Neural cell (in vitro differentiated cells): ENCODE results near the gene AP2A2. TPM values are rescaled to one million over a fixed set of nuclear protein-coding genes. Genes with fewer than 3 reads are reported as not detected.

ENCODE experiments used
- H2AFZ ChIP-seq: fragments of 200-600, 300-800 bp; sonication (generic), shearing (Covaris generic); 2 replicates; pipeline ENCODE4 v1.6.0; 2014; ENCODE audit warnings: low read depth, mild to moderate bottlenecking, antibody characterized with exemption, low read length, moderate library complexity
- H3F3A ChIP-seq: fragments of 200-600 bp; shearing (Covaris generic); 2 replicates; pipeline ENCODE4 v1.6.1; 2016; ENCODE audit warnings: mild to moderate bottlenecking, moderate library complexity, mixed read lengths, antibody characterized with exemption, low read length; ENCODE audit not compliant: insufficient read depth, poor library complexity, severe bottlenecking
- H3K27ac ChIP-seq: fragments of 200-600, 300-800 bp; sonication (generic), shearing (Covaris generic); 2 replicates; pipeline ENCODE4 v1.5.1; 2014; ENCODE audit warnings: mild to moderate bottlenecking, low read length, moderate library complexity
- H3K27me3 ChIP-seq: fragments of 300-800, 200-600 bp; sonication (generic), shearing (Covaris generic); 2 replicates; pipeline ENCODE4 v1.6.0; 2014; ENCODE audit warnings: mild to moderate bottlenecking, low read depth, low read length, moderate library complexity; ENCODE audit not compliant: insufficient read depth
- H3K36me3 ChIP-seq: fragments of 300-800, 200-600 bp; sonication (generic), shearing (Covaris generic); 2 replicates; pipeline ENCODE4 v1.5.1; 2014; ENCODE audit warnings: mild to moderate bottlenecking, antibody characterized with exemption, low read length, moderate library complexity; ENCODE audit not compliant: insufficient read depth
- H3K4me2 ChIP-seq: fragments of 300-800, 200-600 bp; sonication (generic), shearing (Covaris generic); 2 replicates; pipeline ENCODE4 v1.6.0; 2014; ENCODE audit warnings: mild to moderate bottlenecking, low read length
- H3K4me3 ChIP-seq: fragments of 300-800, 200-600 bp; sonication (generic), shearing (Covaris generic); 2 replicates; pipeline ENCODE4 v1.5.1; 2014; ENCODE audit warnings: mild to moderate bottlenecking, low read length, moderate library complexity
- H3K79me2 ChIP-seq: fragments of 200-600 bp; shearing (Covaris generic); replicated peaks from 2 replicates; pipeline ENCODE4 v1.6.0; 2014; ENCODE audit warnings: mild to moderate bottlenecking, low read length, moderate library complexity; ENCODE audit not compliant: insufficient read depth
- H3K9ac ChIP-seq: fragments of 300-800, 200-600 bp; sonication (generic), shearing (Covaris generic); 2 replicates; pipeline ENCODE4 v1.6.1; 2016; ENCODE audit warnings: mild to moderate bottlenecking, low read length, mixed read lengths
- H3K9me2 ChIP-seq: fragments of 200-600 bp; shearing (Covaris generic); 2 replicates; pipeline ENCODE4 v1.6.1; 2016; ENCODE audit warnings: mild to moderate bottlenecking, low read length, mixed read lengths; ENCODE audit not compliant: insufficient read depth
- H3K9me3 ChIP-seq: fragments of 200-600, 300-800 bp; sonication (generic), shearing (Covaris generic); 2 replicates; pipeline ENCODE4 v1.6.1; 2016; ENCODE audit warnings: mild to moderate bottlenecking, mixed run types, low read length, moderate library complexity, mixed read lengths
- H4K20me1 ChIP-seq: fragments of 200-600 bp; shearing (Covaris generic); 2 replicates; pipeline ENCODE4 v1.6.1; 2016; ENCODE audit warnings: mild to moderate bottlenecking, mixed run types; ENCODE audit not compliant: insufficient read depth
- EP300 ChIP-seq: fragments of 450-650 bp; conservative IDR thresholded peaks from 2 replicates; pipeline ENCODE4 v1.6.1; 2014; ENCODE audit warnings: antibody characterized with exemption, mild to moderate bottlenecking, moderate library complexity; ENCODE audit not compliant: poor library complexity, severe bottlenecking
- EZH2 ChIP-seq: fragments of 200-600, 300-800 bp; shearing (Covaris generic), sonication (generic); IDR thresholded peaks from 2 replicates; pipeline ENCODE4 v1.6.1; 2014; ENCODE audit warnings: antibody characterized with exemption, low read length, borderline replicate concordance, mild to moderate bottlenecking; ENCODE audit not compliant: insufficient read depth, poor library complexity, severe bottlenecking
- MXI1 ChIP-seq: fragments of 450-650 bp; conservative IDR thresholded peaks from 2 replicates; pipeline ENCODE4 v1.6.1; 2014; ENCODE audit warnings: antibody characterized with exemption, mild to moderate bottlenecking; ENCODE audit not compliant: poor library complexity, severe bottlenecking
- POLR2AphosphoS5 ChIP-seq: IDR thresholded peaks from 2 replicates; pipeline ENCODE4 v1.6.1; 2012
- RAD21 ChIP-seq: fragments of 450-650 bp; conservative IDR thresholded peaks from 2 replicates; pipeline ENCODE4 v1.6.1; 2014; ENCODE audit warnings: antibody characterized with exemption, mild to moderate bottlenecking, moderate library complexity
- SMC3 ChIP-seq: fragments of 450-650 bp; conservative IDR thresholded peaks from 2 replicates; pipeline ENCODE4 v1.6.1; 2014; ENCODE audit warnings: antibody characterized with exemption, mild to moderate bottlenecking, moderate library complexity; ENCODE audit not compliant: poor library complexity
- TAF1 ChIP-seq: IDR thresholded peaks from 2 replicates; pipeline ENCODE4 v1.6.1; 2012; ENCODE audit warnings: low read depth
- polyA plus RNA-seq: library from polyadenylated mRNA; depleted of rRNA; stranded (reverse); fragments of >200 nt; gene quantifications from 2 replicates; pipeline ENCODE4 v1.2.3, GENCODE V29; 2014
- TF ChIP-seq, protein P1 (sequence below): IDR thresholded peaks from 2 replicates; pipeline ENCODE4 v1.6.1; 2012; ENCODE audit warnings: borderline replicate concordance
- TF ChIP-seq, protein P2 (sequence below): fragments of 450-650 bp; IDR thresholded peaks from 2 replicates; pipeline ENCODE4 v1.5.1; 2014; ENCODE audit warnings: antibody characterized with exemption, mild to moderate bottlenecking, moderate library complexity; ENCODE audit not compliant: poor library complexity, severe bottlenecking

The AP2A2 gene
- polyA plus RNA-seq, 1 donor from 2014 or later: 46.5 TPM

DNA sequence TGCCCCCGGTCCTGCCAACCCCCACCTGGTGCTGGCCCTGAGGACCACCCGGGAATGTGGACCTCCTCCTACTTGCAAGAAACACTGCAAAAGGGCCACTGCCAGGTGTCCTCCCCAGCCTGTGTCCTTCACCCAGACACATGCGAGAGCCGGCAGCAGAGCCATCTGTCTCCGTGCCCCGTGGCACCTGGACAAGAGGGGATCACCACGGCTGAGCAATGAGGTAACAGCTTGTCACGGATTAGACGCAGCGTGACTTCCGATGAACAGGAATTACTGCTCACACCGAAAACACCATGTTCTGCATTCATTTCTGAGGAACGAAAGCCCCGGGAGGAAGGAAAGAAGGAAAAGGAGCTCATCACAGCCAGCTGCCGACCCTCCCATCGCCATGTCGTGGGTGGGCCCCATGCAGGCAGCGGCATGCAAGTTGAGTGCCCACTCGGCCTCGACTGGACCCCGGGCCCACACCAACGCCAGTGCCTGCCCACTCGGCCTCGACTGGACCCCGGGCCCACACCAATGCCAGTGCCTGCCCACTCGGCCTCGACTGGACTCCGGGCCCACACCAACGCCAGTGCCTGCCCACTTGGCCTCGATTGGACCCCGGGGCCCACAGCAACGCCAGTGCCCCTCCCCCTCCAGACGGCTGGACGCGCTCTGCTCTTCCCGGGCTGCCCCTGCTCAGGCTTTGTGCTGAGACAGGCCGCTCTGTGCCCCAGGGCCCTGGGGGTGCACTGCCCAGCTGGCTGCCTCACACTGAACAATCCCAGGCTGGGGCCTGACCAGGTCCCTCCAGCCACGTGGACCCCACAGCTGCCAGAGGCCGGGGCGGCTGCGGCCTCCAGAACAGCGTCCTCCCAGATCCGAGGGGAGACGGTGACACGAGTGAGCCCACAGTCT is 37.1 kb upstream of the AP2A2 start:
- H3K36me3 ChIP-seq: no peaks in the 10 kb centered on the region

DNA sequence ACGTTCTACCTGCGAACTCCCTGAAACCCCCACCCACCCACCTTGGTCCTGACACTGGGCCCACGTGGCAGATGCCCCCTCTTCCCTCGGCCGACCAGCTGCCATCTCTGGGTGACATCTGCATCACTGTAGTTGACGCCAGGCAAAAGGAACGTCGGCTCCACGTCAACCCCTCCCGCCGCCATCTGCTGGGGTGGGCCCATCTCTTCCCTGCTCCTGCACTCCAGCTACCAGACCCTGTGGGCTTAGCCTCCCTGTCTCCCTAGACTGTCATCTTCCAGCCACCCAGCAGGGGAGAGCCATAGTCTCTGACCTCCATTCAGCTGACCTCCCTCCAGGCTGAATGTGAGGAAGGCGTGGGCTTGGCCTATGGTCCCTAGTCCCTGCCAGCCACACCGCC is 36.4 kb upstream of the AP2A2 start:
- TF ChIP-seq, protein P1, sequence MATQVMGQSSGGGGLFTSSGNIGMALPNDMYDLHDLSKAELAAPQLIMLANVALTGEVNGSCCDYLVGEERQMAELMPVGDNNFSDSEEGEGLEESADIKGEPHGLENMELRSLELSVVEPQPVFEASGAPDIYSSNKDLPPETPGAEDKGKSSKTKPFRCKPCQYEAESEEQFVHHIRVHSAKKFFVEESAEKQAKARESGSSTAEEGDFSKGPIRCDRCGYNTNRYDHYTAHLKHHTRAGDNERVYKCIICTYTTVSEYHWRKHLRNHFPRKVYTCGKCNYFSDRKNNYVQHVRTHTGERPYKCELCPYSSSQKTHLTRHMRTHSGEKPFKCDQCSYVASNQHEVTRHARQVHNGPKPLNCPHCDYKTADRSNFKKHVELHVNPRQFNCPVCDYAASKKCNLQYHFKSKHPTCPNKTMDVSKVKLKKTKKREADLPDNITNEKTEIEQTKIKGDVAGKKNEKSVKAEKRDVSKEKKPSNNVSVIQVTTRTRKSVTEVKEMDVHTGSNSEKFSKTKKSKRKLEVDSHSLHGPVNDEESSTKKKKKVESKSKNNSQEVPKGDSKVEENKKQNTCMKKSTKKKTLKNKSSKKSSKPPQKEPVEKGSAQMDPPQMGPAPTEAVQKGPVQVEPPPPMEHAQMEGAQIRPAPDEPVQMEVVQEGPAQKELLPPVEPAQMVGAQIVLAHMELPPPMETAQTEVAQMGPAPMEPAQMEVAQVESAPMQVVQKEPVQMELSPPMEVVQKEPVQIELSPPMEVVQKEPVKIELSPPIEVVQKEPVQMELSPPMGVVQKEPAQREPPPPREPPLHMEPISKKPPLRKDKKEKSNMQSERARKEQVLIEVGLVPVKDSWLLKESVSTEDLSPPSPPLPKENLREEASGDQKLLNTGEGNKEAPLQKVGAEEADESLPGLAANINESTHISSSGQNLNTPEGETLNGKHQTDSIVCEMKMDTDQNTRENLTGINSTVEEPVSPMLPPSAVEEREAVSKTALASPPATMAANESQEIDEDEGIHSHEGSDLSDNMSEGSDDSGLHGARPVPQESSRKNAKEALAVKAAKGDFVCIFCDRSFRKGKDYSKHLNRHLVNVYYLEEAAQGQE: no peak
- TF ChIP-seq POLR2AphosphoS5 (no peak), RAD21 (no peak), EZH2 (no peak), EP300 (no peak)
- TF ChIP-seq, protein P2, sequence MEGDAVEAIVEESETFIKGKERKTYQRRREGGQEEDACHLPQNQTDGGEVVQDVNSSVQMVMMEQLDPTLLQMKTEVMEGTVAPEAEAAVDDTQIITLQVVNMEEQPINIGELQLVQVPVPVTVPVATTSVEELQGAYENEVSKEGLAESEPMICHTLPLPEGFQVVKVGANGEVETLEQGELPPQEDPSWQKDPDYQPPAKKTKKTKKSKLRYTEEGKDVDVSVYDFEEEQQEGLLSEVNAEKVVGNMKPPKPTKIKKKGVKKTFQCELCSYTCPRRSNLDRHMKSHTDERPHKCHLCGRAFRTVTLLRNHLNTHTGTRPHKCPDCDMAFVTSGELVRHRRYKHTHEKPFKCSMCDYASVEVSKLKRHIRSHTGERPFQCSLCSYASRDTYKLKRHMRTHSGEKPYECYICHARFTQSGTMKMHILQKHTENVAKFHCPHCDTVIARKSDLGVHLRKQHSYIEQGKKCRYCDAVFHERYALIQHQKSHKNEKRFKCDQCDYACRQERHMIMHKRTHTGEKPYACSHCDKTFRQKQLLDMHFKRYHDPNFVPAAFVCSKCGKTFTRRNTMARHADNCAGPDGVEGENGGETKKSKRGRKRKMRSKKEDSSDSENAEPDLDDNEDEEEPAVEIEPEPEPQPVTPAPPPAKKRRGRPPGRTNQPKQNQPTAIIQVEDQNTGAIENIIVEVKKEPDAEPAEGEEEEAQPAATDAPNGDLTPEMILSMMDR: no peak
- peak overlapping the region; percentile 99 for H3K27ac ChIP-seq
- H3K9ac ChIP-seq: peak overlapping the region; percentile 79

More for the DNA sequence above, 37.1 kb upstream of the AP2A2 start:
- no peaks in the 10 kb centered on the region for H3F3A ChIP-seq
- H2AFZ ChIP-seq: no peak overlapping the region
- H3K27ac ChIP-seq: peak overlapping the region; percentile 99
- no peaks in the 10 kb centered on the region for H3K9me2 ChIP-seq
- TF ChIP-seq, protein P2: no peak
- TF ChIP-seq TAF1: no peak
- TF ChIP-seq EP300: no peak
- no peak for TF ChIP-seq SMC3
- TF ChIP-seq MXI1: no peak
- TF ChIP-seq RAD21: no peak
- TF ChIP-seq, protein P1: no peak
- TF ChIP-seq POLR2AphosphoS5: no peak
- TF ChIP-seq EZH2: no peak
- H3K4me2 ChIP-seq: no peak overlapping the region
- no peak overlapping the region for H3K9ac ChIP-seq
- no peak overlapping the region for H3K4me3 ChIP-seq
- no peaks in the 10 kb centered on the region for H4K20me1 ChIP-seq
- H3K9me3 ChIP-seq: no peaks in the 10 kb centered on the region
- no peaks in the 10 kb centered on the region for H3K79me2 ChIP-seq
- no peaks in the 10 kb centered on the region for H3K27me3 ChIP-seq

More for the DNA sequence above, 36.4 kb upstream of the AP2A2 start:
- Histone ChIP-seq H3K4me3 (no peak overlapping the region), H3K4me2 (no peak overlapping the region), H3K9me3 (no peaks in the 10 kb centered on the region), H3K36me3 (no peaks in the 10 kb centered on the region), H3K27me3 (no peaks in the 10 kb centered on the region), H3F3A (no peaks in the 10 kb centered on the region), H3K9me2 (no peaks in the 10 kb centered on the region), H4K20me1 (no peaks in the 10 kb centered on the region), H3K79me2 (no peaks in the 10 kb centered on the region), H2AFZ (no peak overlapping the region)
